ENCODE measurements around the gene ADPRS.

The ADPRS gene

DNA sequence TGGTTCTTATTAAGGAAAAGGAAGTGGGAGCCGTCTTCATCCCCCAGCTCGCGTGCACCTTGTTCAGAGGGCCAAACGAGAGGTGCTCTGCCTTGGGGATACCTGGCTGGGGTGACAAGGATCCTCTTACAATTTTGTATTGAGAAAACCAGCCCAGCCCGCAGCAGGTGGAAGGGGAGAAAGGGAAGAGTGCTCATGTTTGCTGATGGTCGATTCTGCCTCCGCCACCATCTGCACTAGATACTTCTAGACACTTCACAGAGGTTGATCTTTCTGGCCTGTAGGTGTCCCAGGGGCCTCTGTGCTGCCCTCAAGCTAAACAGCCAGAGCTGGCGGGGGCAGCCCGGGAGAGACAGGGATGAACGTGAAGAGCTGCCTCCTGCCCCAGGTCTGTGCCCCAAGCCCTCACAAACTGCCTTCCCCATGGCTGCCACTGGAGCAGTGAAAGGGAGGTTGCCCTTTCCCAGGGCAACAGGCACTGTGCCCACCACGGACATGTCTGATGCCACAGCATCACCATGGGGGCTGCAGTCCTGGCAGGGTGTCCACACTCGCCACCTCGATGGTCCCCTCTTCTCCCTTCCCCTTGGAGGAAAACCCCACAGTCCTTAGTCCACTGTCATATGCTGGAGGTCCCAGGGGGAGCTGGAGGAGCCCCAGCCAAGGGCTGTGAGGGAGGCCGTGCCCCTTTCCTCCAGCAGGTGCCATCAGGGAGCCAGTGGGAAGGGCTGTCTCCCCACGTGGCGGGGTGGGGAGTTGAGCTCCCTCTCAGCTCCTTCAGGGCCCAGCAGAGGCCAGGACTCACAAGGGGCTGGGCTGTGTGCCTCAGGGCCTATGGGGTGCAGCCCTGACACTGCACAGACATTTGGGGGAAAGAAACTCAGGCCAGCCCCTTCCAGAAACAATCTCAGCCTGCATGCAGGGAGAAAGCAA lies 8.1 kb downstream of the ADPRS start (continued):
- TF ChIP-seq, protein P1, sequence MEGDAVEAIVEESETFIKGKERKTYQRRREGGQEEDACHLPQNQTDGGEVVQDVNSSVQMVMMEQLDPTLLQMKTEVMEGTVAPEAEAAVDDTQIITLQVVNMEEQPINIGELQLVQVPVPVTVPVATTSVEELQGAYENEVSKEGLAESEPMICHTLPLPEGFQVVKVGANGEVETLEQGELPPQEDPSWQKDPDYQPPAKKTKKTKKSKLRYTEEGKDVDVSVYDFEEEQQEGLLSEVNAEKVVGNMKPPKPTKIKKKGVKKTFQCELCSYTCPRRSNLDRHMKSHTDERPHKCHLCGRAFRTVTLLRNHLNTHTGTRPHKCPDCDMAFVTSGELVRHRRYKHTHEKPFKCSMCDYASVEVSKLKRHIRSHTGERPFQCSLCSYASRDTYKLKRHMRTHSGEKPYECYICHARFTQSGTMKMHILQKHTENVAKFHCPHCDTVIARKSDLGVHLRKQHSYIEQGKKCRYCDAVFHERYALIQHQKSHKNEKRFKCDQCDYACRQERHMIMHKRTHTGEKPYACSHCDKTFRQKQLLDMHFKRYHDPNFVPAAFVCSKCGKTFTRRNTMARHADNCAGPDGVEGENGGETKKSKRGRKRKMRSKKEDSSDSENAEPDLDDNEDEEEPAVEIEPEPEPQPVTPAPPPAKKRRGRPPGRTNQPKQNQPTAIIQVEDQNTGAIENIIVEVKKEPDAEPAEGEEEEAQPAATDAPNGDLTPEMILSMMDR (tag by site-specific recombination; IDR thresholded peaks at IDR 0.05): peak; percentile 94
- TF ChIP-seq, protein P2, sequence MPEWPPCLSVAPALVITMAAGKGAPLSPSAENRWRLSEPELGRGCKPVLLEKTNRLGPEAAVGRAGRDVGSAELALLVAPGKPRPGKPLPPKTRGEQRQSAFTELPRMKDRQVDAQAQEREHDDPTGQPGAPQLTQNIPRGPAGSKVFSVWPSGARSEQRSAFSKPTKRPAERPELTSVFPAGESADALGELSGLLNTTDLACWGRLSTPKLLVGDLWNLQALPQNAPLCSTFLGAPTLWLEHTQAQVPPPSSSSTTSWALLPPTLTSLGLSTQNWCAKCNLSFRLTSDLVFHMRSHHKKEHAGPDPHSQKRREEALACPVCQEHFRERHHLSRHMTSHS (tag by site-specific recombination; IDR thresholded peaks at IDR 0.05): no peak
- no peak for TF ChIP-seq SCRT1 (tag by site-specific recombination; IDR thresholded peaks at IDR 0.05; ENCODE audit: borderline replicate concordance)
- TF ChIP-seq ZNF335 (tag by site-specific recombination; conservative IDR thresholded peaks at IDR 0.05): no peak
- TF ChIP-seq ZNF654 (tag by site-specific recombination; IDR thresholded peaks at IDR 0.05; ENCODE audit: low read depth): peak; percentile 13; the same call in 1 of the 2 replicates
- TF ChIP-seq ZNF132 (tag by site-specific recombination; IDR thresholded peaks at IDR 0.05; ENCODE audit: borderline replicate concordance): no peak
- no peak for TF ChIP-seq ZNF560 (tag by site-specific recombination; IDR thresholded peaks at IDR 0.05; ENCODE audit: borderline replicate concordance)
- TF ChIP-seq ZSCAN30 (tag by site-specific recombination; IDR thresholded peaks at IDR 0.05): no peak
- TF ChIP-seq ZNF513 (tag by site-specific recombination; IDR thresholded peaks at IDR 0.05): no peak
- TF ChIP-seq ZFP37 (tag by site-specific recombination; IDR thresholded peaks at IDR 0.05): no peak
- TF ChIP-seq, protein P3, sequence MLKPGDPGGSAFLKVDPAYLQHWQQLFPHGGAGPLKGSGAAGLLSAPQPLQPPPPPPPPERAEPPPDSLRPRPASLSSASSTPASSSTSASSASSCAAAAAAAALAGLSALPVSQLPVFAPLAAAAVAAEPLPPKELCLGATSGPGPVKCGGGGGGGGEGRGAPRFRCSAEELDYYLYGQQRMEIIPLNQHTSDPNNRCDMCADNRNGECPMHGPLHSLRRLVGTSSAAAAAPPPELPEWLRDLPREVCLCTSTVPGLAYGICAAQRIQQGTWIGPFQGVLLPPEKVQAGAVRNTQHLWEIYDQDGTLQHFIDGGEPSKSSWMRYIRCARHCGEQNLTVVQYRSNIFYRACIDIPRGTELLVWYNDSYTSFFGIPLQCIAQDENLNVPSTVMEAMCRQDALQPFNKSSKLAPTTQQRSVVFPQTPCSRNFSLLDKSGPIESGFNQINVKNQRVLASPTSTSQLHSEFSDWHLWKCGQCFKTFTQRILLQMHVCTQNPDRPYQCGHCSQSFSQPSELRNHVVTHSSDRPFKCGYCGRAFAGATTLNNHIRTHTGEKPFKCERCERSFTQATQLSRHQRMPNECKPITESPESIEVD (tag by site-specific recombination; IDR thresholded peaks at IDR 0.05): no peak
- no peak for TF ChIP-seq KLF8 (tag by site-specific recombination; IDR thresholded peaks at IDR 0.05)
- peak; percentile 37; the same call in 1 of the 2 replicates for TF ChIP-seq ZNF692 (tag by site-specific recombination; IDR thresholded peaks at IDR 0.05)
- no peak for TF ChIP-seq ZNF248 (tag by site-specific recombination; IDR thresholded peaks at IDR 0.05)
- TF ChIP-seq SCRT2 (tag by site-specific recombination; IDR thresholded peaks at IDR 0.05): no peak
- TF ChIP-seq ZNF174 (tag by site-specific recombination; IDR thresholded peaks at IDR 0.05): no peak
- no peak for TF ChIP-seq ZNF677 (tag by site-specific recombination; IDR thresholded peaks at IDR 0.05)
- 0 out of 2 replicates have a peak, but pooled peaks have one; percentile 13 for TF ChIP-seq ZBTB20 (tag by site-specific recombination; IDR thresholded peaks at IDR 0.05)
- TF ChIP-seq PRDM4 (tag by site-specific recombination; IDR thresholded peaks at IDR 0.05): no peak
- TF ChIP-seq, protein P4, sequence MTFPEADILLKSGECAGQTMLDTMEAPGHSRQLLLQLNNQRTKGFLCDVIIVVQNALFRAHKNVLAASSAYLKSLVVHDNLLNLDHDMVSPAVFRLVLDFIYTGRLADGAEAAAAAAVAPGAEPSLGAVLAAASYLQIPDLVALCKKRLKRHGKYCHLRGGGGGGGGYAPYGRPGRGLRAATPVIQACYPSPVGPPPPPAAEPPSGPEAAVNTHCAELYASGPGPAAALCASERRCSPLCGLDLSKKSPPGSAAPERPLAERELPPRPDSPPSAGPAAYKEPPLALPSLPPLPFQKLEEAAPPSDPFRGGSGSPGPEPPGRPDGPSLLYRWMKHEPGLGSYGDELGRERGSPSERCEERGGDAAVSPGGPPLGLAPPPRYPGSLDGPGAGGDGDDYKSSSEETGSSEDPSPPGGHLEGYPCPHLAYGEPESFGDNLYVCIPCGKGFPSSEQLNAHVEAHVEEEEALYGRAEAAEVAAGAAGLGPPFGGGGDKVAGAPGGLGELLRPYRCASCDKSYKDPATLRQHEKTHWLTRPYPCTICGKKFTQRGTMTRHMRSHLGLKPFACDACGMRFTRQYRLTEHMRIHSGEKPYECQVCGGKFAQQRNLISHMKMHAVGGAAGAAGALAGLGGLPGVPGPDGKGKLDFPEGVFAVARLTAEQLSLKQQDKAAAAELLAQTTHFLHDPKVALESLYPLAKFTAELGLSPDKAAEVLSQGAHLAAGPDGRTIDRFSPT (tag by site-specific recombination; IDR thresholded peaks at IDR 0.05): 0 out of 2 replicates have a peak, but pooled peaks have one; percentile 41
- no peak for TF ChIP-seq ZNF416 (tag by site-specific recombination; IDR thresholded peaks at IDR 0.05)
- peak; percentile 49 for TF ChIP-seq ZIC2 (tag by site-specific recombination; IDR thresholded peaks at IDR 0.05)

Data from HEK293 (cell line).